DND-41 (cell line): ENCODE data around the gene KCNG1.

ENCODE experiments used
- EZH2 ChIP-seq: IDR thresholded peaks from 3 replicates; pipeline ENCODE4 v1.6.1; 2012; ENCODE audit warnings: borderline replicate concordance, low read depth, mild to moderate bottlenecking, moderate library complexity, low read length, inconsistent platforms; ENCODE audit not compliant: severe bottlenecking
- TF ChIP-seq, protein P1 (sequence below): IDR thresholded peaks from 2 replicates; pipeline ENCODE4 v1.5.1; 2012; ENCODE audit warnings: borderline replicate concordance, low read length, moderate library complexity, mild to moderate bottlenecking; ENCODE audit not compliant: poor library complexity, severe bottlenecking; ENCODE audit errors: extremely low read depth

GRCh38 chr20:50996901-50997865 lies 25.7 kb downstream of the KCNG1 start:
- no peak for TF ChIP-seq EZH2
- TF ChIP-seq, protein P1, sequence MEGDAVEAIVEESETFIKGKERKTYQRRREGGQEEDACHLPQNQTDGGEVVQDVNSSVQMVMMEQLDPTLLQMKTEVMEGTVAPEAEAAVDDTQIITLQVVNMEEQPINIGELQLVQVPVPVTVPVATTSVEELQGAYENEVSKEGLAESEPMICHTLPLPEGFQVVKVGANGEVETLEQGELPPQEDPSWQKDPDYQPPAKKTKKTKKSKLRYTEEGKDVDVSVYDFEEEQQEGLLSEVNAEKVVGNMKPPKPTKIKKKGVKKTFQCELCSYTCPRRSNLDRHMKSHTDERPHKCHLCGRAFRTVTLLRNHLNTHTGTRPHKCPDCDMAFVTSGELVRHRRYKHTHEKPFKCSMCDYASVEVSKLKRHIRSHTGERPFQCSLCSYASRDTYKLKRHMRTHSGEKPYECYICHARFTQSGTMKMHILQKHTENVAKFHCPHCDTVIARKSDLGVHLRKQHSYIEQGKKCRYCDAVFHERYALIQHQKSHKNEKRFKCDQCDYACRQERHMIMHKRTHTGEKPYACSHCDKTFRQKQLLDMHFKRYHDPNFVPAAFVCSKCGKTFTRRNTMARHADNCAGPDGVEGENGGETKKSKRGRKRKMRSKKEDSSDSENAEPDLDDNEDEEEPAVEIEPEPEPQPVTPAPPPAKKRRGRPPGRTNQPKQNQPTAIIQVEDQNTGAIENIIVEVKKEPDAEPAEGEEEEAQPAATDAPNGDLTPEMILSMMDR = no peak
